Stimulated activated naive CD8-positive, alpha-beta T cell treated with anti-CD3 and anti-CD28 coated beads, Interleukin-15, amount 100 ng/mL, for 72 hours (primary cell): ENCODE data around the gene SUSD4.

Source experiments
- ATAC-seq: fragments of 150-1000 bp; cut with Tn5 transposase; 2 replicates; pipeline ENCODE4 v1.10.0; 2021; ENCODE audit warnings: mild to moderate bottlenecking, moderate library complexity
- DNase-seq, 2 donors: peaks; one replicate each; pipeline ENCODE4 v3.0.0; 2021 to 2022
- H3K27ac Mint-ChIP-seq, 2 donors: one replicate each; pipeline ENCODE4 v1.8.0; 2022; ENCODE audit warnings: mild to moderate bottlenecking in 2 of 2, mixed read lengths in 2 of 2, moderate library complexity in 2 of 2
- H3K27me3 Mint-ChIP-seq: one replicate; pipeline ENCODE4 v1.8.0; 2022; ENCODE audit warnings: mixed read lengths
- H3K4me1 Mint-ChIP-seq: one replicate; pipeline ENCODE4 v1.8.0; 2022; ENCODE audit warnings: mild to moderate bottlenecking, mixed read lengths
- H3K4me3 Mint-ChIP-seq, 2 donors: one replicate each; pipeline ENCODE4 v1.8.0; 2022; ENCODE audit warnings: mild to moderate bottlenecking in 2 of 2, mixed read lengths in 2 of 2, moderate library complexity in 1 of 2
- H3K9me3 Mint-ChIP-seq, 2 donors: one replicate each; pipeline ENCODE4 v1.8.0; 2022; ENCODE audit warnings: mixed read lengths in 2 of 2

SUSD4 gene

DNA sequence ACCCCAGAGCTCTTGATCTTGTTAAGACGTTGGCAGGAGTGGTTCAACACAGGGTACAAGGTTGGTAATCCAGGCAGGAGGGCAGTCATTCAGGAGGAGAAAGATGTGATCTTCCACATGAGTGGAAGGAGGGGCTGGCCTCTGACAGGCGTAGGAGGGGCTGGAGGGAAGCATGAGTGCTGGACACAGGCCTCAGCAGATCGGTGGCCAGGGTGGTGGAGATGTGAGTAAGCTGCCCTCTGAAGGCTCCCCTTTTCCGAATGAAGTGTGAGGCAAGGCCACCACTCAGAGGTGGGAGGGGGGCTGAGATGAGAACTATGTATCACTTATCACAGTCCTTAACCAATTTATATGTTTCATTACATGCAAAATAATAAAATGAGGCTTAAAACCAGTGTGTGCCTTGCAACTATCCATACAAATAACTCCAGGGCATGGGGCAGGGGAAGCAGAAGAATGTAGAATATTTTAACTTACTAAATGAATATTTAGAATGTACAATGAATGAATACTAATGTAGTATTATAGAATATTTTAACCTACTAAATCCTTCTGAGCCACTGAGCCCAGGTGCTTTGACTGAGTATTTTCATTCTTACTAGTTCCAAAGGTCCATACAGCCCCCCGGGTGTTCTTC, 117.4 kb downstream of the SUSD4 start:
- Mint-ChIP-seq H3K27ac (no peak overlapping the region), H3K9me3 (no peaks in the 10 kb centered on the region), H3K27me3 (no peaks in the 10 kb centered on the region), H3K4me3 (no peak overlapping the region), H3K4me1 (peaks cover 37% of the 10 kb centered on the region)
- ATAC-seq: no peak
- DNase-seq: no peak

- ATAC-seq (no peak), DNase-seq (no peak)
- Mint-ChIP-seq H3K27me3 (no peaks in the 10 kb centered on the region), H3K27ac (no peak overlapping the region), H3K4me1 (peaks cover 43% of the 10 kb centered on the region), H3K4me3 (no peak overlapping the region), H3K9me3 (no peaks in the 10 kb centered on the region)
Observed at GRCh38 chr1:223245983-223246382, 118.0 kb downstream of the SUSD4 start.

DNA sequence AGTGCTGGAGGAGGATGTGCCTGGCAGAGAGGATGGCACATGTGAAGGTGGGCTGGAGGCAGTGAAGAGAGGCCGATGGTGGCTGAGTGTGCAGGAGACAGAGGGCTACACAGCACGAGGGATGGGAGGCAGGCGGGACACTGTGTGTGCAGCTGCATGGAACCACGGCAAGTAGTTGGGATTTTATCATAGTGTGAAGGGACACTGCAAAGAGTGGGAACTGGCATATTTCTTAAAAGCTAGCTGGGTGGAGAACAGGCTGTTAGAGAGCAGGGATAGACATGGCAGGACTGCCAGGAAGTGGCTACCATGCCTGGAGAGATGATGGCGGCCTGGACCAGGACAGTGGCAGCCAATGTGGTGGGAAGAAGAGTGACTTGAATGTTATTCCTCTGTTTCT, 118.6 kb downstream of the SUSD4 start:
- DNase-seq (no peak), ATAC-seq (no peak)
- no peaks in the 10 kb centered on the region for H3K9me3 Mint-ChIP-seq
- H3K27ac Mint-ChIP-seq: peak overlapping the region; percentile 66 to 79
- H3K27me3 Mint-ChIP-seq: no peaks in the 10 kb centered on the region
- H3K4me3 Mint-ChIP-seq: no peak overlapping the region
- peaks cover 49% of the 10 kb centered on the region for H3K4me1 Mint-ChIP-seq

GRCh38 chr1:223244366-223245103, 119.4 kb downstream of the SUSD4 start:
- DNase-seq (peak; percentile 54 to 61), ATAC-seq (peak; percentile 95)
- Mint-ChIP-seq H3K9me3 (peaks cover 0 to 6% of the 10 kb centered on the region in 2 donors), H3K27me3 (no peaks in the 10 kb centered on the region), H3K27ac (peak overlapping the region; percentile 63 to 90), H3K4me1 (peaks cover 54% of the 10 kb centered on the region), H3K4me3 (peak overlapping the region in 1 of 2 donors; percentile 53)

DNA sequence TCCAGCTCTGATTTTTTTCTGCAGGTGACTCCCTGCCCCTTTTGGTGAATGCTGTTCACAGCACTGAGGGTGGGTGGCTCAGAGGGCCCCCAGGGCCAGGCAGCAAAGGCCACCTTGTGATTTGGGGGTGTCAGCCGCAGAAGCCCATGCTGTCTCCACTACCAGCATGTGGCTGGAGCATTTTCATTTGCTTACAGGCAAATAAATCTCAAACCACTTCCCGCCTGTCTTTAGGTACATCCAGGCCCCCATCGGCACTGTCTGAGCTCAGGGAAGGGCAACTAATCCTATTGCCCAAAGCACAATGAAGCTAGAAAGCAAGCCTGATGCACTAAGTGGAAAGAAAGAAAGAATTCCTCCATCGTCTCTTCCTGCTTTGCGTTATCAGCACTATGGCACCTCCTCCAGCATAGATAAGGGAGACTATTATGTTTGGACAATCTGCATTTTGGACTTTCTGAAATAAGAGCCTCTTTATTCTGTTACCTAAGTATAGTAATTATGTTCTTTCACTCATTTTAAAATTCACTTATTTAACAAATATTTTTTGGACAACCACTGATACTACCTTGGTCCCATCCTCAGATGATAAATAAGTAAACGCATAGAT, 120.4 kb downstream of the SUSD4 start:
- no peak overlapping the region for H3K27ac Mint-ChIP-seq
- H3K4me1 Mint-ChIP-seq: peaks cover 48% of the 10 kb centered on the region
- DNase-seq (no peak), ATAC-seq (no peak)
- H3K4me3 Mint-ChIP-seq: no peak overlapping the region
- H3K27me3 Mint-ChIP-seq: no peaks in the 10 kb centered on the region
- peaks cover 0 to 7% of the 10 kb centered on the region in 2 donors for H3K9me3 Mint-ChIP-seq

DNA sequence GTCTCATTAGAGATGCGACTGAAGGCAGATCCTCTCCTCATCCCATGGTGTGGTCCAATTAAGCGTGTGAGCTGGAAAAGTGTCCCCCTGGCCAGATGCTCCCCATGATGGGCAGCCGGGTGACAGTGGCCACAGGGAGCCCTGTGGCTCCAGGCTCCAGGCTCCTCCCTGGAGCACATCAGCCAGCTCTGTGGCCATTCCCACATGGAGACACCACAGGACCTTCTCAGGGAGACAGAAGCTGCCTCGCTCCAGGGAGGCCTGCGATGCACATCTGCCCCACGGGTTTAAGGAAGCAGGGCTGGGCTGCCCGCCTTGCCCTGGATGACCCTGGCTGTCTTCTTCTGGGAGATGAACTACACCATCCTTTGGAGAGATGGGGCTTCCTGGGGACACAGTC, 121.0 kb downstream of the SUSD4 start:
- H3K27ac Mint-ChIP-seq: no peak overlapping the region
- no peak for DNase-seq

GRCh38 chr1:223242382-223242955, 121.5 kb downstream of the SUSD4 start:
- peaks cover 0 to 13% of the 10 kb centered on the region in 2 donors for H3K9me3 Mint-ChIP-seq
- DNase-seq: no peak
- no peak overlapping the region for H3K27ac Mint-ChIP-seq
- ATAC-seq: no peak
- peaks cover 42% of the 10 kb centered on the region for H3K4me1 Mint-ChIP-seq
- no peaks in the 10 kb centered on the region for H3K27me3 Mint-ChIP-seq
- no peak overlapping the region for H3K4me3 Mint-ChIP-seq

More for the DNA sequence above, 121.0 kb downstream of the SUSD4 start:
- ATAC-seq: no peak
- Mint-ChIP-seq H3K9me3 (peaks cover 0 to 13% of the 10 kb centered on the region in 2 donors), H3K4me1 (peaks cover 42% of the 10 kb centered on the region), H3K27me3 (no peaks in the 10 kb centered on the region), H3K4me3 (no peak overlapping the region)

DNA sequence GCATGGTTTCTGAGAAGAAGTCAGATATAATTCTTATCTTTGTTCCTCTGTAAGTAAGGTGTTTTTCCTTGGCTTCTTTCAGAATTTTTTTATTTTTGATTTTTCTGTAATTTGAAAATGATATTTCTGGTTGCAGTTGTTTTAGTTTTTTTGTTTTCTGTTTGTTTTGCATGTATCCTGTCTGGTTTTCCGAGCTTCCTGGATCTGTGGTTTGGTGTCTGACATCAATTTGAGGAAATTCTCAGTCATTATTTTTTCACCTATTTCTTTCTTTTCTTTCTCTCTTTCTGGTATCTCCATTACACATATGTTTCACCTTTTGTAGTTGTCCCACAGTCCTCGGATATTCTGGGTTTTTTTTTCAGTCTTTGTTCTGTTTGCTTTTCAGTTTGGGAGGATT, 123.9 kb downstream of the SUSD4 start:
- ATAC-seq: no peak
- Mint-ChIP-seq H3K27me3 (no peaks in the 10 kb centered on the region), H3K27ac (no peak overlapping the region), H3K4me1 (peaks cover 44% of the 10 kb centered on the region), H3K4me3 (no peak overlapping the region), H3K9me3 (peaks cover 14 to 28% of the 10 kb centered on the region in 2 donors)
- DNase-seq: no peak

GRCh38 chr1:223235091-223235490, 128.9 kb downstream of the SUSD4 start:
- no peak overlapping the region for H3K27ac Mint-ChIP-seq
- DNase-seq (no peak), ATAC-seq (no peak)
- H3K9me3 Mint-ChIP-seq: peaks cover 14 to 25% of the 10 kb centered on the region in 2 donors
- H3K4me1 Mint-ChIP-seq: peaks cover 63% of the 10 kb centered on the region
- no peaks in the 10 kb centered on the region for H3K27me3 Mint-ChIP-seq
- H3K4me3 Mint-ChIP-seq: no peak overlapping the region

- H3K4me1 Mint-ChIP-seq: peaks cover 67% of the 10 kb centered on the region
- peak overlapping the region in 1 of 2 donors; percentile 14 for H3K4me3 Mint-ChIP-seq
- DNase-seq: no peak
- peaks cover 14 to 22% of the 10 kb centered on the region in 2 donors for H3K9me3 Mint-ChIP-seq
- no peaks in the 10 kb centered on the region for H3K27me3 Mint-ChIP-seq
- no peak overlapping the region for H3K27ac Mint-ChIP-seq
- ATAC-seq: no peak
Observed at GRCh38 chr1:223234534-223234933, 129.4 kb downstream of the SUSD4 start.

GRCh38 chr1:223234170-223234514, 129.8 kb downstream of the SUSD4 start:
- Mint-ChIP-seq H3K27ac (no peak overlapping the region), H3K27me3 (no peaks in the 10 kb centered on the region), H3K9me3 (peaks cover 14 to 22% of the 10 kb centered on the region in 2 donors), H3K4me1 (peaks cover 71% of the 10 kb centered on the region), H3K4me3 (peak overlapping the region in 1 of 2 donors; percentile 3)
- ATAC-seq (no peak), DNase-seq (no peak)

GRCh38 chr1:223233410-223234169, 130.4 kb downstream of the SUSD4 start:
- H3K27ac Mint-ChIP-seq: peak overlapping the region in 1 of 2 donors; percentile 43
- H3K4me3 Mint-ChIP-seq: no peak overlapping the region
- H3K9me3 Mint-ChIP-seq: peaks cover 14 to 21% of the 10 kb centered on the region in 2 donors
- H3K27me3 Mint-ChIP-seq: no peaks in the 10 kb centered on the region
- peaks cover 76% of the 10 kb centered on the region for H3K4me1 Mint-ChIP-seq
- ATAC-seq: peak; percentile 52
- DNase-seq: no peak

DNA sequence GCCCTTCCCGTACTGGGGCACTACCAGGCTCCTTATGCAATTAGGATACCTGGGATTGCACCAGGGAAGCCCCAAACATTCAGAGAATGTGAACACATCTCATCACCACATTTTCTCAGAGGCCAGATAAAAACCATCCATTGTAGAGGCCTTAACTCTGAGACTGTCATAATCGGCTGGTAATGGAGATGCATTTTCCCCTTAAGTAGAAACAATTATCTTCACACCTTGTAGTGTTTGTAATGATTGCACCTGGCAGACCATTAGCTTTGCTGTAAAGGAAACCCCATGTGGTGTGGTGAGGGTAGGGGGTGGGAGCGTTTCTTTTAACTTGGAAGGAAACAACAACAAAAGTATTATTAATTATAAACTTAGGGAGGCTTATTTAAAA, 131.0 kb downstream of the SUSD4 start:
- Mint-ChIP-seq H3K4me3 (no peak overlapping the region), H3K27me3 (no peaks in the 10 kb centered on the region), H3K9me3 (peaks cover 14 to 15% of the 10 kb centered on the region in 2 donors), H3K27ac (no peak overlapping the region), H3K4me1 (peaks cover 82% of the 10 kb centered on the region)
- ATAC-seq (no peak), DNase-seq (no peak)

GRCh38 chr1:223231581-223231980, 132.4 kb downstream of the SUSD4 start:
- ATAC-seq (no peak), DNase-seq (no peak)
- Mint-ChIP-seq H3K27ac (no peak overlapping the region), H3K4me1 (peaks cover 96% of the 10 kb centered on the region), H3K9me3 (peaks cover 7% of the 10 kb centered on the region in 2 donors), H3K27me3 (peaks cover 9% of the 10 kb centered on the region), H3K4me3 (no peak overlapping the region)

- ATAC-seq: no peak
- peak overlapping the region; percentile 53 to 75 for H3K4me3 Mint-ChIP-seq
Observed at GRCh38 chr1:223231011-223231572, 132.9 kb downstream of the SUSD4 start.

More at GRCh38 chr1:223231011-223231572, 132.9 kb downstream of the SUSD4 start:
- Mint-ChIP-seq H3K4me1 (peaks cover 100% of the 10 kb centered on the region), H3K27ac (peak overlapping the region; percentile 93 to 95), H3K9me3 (peaks cover 4 to 5% of the 10 kb centered on the region in 2 donors), H3K27me3 (peaks cover 9% of the 10 kb centered on the region)
- DNase-seq: no peak
